HG03432 (cell line): Measurements from ENCODE around the gene RTN4RL1.
A peak's percentile ranks its signal among the peaks of the same experiment; 100 is the strongest.

ENCODE experiments used
- ATAC-seq: cut with Tn5 transposase; IDR thresholded peaks from one replicate; pipeline ENCODE4 v1.9.1; 2021; ENCODE audit warnings: mild to moderate bottlenecking, moderate library complexity; ENCODE audit not compliant: unreplicated experiment

Gene RTN4RL1, protein sequence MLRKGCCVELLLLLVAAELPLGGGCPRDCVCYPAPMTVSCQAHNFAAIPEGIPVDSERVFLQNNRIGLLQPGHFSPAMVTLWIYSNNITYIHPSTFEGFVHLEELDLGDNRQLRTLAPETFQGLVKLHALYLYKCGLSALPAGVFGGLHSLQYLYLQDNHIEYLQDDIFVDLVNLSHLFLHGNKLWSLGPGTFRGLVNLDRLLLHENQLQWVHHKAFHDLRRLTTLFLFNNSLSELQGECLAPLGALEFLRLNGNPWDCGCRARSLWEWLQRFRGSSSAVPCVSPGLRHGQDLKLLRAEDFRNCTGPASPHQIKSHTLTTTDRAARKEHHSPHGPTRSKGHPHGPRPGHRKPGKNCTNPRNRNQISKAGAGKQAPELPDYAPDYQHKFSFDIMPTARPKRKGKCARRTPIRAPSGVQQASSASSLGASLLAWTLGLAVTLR

DNA sequence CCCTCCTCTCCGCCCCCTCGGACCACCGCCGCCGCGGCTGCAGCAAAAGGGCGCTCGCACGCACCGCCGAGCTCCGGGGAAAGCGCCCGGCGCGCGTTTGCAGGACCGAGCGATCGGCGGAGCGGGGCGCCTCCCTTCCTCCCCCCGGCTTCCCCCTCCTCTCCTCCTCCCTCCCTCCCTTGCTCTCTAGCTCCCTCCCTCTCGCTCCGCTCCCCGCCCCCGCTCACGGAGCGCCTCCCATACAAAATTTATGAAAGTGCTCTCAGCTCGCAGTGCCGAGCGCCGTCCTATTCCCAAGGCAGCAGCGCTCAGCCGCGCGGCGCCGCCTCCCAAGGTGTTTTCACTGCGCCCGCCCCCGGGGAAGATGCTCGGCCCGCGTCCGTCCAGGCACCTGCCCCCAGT lies at the start of gene RTN4RL1:
Gene RTN4RL1 (minus strand): TSS at position 115 of the 402 bp plus-strand sequence. CDS start 469 bp downstream, outside the sequence.
- no peak for ATAC-seq

DNA sequence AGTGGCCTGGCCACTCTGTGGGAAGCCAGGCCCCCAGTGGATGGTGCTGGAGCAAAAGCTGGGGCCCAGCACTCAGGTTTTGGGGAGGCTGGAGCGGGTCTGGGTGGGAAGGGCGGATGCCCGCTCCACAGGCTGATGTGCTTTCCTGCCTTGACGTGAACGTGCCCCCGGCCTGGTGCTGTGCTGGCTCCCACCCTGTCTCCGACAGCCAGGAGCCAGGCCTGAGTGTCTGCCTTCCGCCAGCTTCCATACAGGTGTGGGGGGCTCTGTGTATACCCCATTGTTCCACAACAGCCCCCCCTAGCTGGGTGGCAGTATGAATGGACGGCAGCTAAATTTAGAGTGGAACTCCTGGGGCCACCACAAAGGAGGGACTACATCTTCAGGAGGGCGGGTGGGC lies 49.8 kb upstream of the RTN4RL1 start:
- no peak for ATAC-seq

DNA sequence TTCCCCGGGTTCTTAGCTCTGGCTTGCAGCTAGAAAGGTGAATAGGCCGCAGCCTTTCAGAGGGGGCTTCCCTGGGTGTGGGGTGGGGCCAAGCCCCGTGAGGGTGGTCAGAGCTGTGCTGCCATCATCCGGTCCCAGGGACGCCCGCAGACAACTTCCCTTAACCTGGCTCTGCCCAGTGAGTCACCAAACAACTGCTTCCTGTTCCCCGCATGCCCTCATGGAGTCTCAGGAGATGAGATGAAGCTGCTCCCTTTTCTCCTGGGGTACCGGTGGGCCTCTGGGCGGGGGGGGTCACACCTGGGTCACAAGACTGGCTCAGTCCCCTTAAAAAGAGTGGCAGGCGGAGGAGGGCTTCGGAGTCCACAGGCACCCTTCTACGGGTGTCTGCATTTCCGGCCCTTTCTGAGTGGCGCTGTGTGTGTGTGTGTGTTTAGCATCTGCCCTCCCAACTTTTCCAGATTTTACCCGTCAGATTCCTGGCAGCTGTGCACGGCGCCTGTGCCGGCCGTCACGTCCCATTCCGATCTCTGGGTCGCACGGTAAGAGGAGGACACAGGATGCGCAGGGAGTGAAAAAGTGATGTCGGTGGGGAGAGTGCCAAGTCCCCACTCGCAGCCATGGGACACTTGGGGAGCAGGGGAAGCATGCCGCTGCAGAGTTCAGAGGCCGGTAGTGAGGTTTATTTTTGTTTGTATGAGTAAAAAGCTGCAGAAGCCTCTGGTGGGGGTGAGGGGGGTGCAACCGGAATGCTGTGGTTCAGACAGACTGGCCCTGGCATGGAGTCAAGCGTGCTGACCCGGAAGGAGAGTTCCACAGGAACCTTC lies 46.5 kb upstream of the RTN4RL1 start:
- ATAC-seq: no peak

DNA sequence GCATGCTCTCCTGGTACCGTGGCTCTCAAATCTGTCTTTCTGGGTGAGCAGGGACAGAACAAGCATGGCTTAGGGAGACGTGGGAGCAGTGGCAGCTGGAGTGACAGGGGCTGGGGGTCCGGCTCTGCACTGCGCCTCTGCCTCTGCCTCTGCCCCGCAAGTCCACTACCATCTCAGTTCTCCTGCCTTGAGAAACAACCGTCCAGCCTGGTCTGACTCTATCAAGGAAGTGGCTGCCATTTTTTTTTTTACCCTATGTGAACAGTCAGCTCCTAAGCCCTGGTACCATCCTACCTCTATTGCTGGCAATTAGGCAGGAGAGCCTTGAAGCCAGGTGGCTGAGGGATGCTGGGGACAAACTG lies 45.9 kb upstream of the RTN4RL1 start:
- ATAC-seq: no peak

DNA sequence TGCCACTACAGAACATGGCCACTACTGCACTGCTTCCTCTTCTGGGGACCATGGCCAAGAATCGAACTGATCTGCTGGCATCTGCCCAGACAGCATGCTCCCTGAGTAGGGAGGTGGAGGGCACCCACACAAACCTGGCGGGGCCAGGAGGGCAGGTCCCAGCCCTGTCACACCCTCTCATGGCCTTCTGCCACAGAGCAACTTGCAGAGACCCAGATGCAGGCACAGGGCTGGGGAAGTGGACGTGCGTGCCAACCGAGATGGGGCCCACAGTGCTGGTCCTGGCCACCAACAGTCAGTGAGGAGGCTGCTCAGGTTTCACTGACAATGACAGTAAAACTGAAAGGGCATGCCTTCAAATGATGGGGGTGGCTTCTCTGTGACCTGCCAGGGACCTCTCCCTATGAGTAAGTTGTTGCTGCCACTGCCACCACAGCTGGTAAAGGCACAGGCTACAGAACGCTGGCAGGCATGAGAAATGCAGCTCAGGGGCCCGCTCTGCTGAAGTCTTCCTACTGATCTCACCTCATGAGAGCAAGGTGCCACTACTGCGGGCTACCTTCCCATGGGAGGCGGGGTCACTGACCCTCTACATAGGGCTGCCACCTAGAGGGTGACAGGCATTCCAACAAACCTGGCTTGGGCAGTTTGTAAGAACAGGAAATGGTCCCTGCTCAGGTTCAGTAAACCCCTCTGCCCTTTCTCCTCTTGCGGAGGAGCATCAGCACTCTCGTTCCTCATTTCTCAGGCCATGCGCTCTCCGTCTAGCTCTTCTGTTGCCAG lies 45.3 kb upstream of the RTN4RL1 start:
- peak; percentile 82 for ATAC-seq

DNA sequence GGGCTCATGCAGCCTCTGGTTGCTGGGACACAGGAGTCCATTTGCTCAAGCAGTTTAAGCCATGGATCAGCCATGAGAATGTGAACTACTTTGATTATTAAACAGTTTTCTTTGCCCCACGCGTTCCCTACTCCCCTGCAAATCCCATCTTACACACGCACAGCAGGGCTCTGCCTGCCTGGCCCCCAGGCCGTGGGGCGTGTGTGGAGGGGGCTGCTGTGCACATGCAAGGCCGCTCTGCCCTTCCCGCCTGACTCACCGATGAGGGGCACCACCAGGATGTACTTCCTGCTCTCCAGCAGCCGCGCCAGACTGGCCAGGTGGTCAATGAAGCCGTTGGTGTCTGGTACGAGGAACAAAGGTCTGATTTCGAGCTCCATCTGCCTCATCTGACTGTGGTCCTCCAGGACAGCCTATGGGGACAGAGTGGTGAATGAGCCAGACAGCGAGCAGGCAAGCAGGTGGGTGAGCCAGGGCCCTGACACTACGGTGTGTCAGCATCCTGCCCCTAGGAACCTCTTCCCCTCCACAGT lies 43.5 kb upstream of the RTN4RL1 start:
- ATAC-seq: no peak

DNA sequence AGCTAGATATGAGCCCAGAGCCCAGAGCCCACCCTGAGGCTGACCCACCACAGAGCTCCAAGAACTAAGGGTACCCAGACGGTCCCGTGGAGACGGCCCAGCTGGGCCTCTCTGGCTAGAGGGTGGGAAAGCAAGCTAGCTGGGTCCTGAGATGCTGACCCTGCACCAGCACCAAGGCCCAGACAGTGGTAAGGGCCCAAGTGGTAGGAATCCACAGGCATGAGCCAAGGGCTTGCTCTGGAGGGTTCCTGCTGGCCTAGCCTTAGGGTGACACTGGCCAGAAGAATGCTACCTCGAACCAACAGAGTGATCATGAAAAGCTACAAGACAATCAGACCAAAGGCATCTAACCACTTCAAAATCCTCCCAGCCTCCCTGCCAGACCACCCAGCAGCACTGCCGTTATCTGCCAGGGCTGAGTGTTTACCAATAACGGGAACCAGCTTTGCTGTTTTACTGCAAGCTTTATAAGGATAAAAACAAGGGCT lies 42.9 kb upstream of the RTN4RL1 start:
- ATAC-seq: no peak

DNA sequence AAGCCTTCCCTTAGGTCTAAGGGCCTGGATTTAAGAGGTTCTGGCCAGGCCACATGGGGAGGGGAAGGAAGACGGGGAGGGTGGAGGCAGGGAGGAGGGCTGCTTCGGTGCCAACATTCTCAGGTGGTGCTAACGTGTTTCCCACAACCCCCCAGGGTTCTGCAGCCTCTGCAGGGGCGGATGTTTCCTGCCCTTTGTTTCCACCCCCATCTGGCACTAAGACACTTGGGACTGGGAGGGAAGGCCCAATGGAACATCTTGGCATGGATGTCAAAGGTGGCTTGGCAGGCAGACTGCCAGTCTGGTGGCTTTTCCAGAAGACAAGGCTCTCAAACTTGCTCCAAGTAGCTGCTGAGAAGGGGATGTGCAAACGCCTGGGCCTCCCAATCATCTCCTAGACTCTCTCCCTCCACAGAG lies 42.5 kb upstream of the RTN4RL1 start:
- ATAC-seq: no peak

DNA sequence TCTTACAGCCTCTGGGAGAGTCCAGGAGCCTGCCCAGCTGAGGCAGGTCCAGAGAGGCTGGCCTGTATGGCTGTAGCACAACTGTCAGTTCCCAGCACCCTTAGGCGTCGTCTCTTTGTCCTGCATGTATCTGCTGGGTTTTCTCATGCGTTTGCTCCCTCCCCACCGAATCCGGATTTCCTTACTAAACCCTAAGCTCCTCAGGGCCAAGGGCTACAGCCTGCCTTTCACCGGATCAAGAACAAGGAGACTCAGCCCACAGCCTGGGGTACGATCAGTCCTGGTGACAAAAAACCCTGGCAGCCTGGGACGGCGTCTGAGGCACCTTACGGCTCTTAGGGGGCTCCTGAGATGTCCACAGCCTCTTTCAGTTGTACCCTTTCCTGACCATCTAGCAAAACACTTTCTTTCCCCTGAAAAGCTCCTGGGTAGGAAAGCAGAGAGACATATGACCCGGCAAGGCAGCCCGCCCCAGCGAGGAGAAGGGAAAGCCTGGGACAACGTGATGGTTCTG lies 42.0 kb upstream of the RTN4RL1 start:
- ATAC-seq: no peak

DNA sequence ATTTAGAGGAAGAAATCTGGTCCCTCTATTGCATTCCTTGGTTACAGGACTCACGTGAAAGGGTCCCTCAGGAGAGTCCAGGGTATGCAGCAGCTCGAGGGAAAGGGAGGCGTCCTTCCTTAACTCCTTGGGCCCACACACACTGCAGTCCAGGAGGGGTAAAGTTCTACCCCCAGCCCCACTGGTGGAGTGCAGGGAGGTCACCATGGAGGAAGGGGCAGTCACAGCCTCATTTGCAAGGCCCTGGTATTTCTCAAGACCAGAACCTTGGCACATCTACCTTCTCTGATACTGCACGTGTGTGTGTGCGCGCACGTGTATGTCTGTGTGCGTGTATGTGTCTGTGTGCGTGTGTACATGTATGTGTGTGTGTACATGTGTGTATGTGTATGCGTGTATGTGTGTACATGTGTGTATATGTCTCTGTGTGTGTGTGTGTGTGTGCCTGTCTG lies 40.8 kb upstream of the RTN4RL1 start:
- no peak for ATAC-seq

DNA sequence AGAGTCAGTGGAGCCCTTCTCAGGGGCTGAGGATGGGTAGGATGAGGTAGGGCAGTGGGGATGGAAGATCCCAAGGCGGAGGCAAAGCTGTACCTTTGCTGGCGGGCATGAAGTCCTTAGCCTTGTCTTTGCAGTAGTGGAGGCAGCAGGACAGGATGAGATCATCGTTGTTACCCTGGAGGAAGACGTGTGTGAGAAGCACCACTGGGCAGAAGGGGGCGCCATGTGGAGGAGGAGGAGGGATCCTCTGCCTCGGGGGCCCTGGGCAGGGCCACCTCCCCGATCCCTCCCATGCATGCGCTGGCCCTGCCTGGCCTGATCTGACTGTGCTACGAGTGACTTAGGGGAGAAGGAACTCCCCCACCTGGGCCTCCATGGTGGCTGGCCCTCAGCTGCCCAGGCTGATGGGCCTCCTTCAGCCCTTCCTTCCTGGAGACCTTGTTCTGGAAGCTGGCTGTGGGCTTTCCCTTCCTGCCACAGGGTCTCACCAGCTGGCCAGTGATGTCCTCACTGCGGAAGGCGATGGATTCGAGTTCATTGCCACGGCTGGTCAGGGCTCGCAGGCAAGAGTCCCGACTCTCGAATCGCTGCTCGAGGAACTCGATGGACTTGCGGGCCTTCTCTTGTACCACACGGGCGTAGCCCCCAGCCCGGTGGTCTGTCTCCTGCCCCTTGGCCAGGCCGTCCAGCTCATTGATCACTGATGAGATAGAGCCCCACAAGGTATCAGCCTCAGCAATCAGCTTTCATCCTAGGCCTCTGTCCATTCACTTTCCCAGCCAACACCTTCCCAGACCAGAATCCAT lies 40.0 kb upstream of the RTN4RL1 start:
- no peak for ATAC-seq

DNA sequence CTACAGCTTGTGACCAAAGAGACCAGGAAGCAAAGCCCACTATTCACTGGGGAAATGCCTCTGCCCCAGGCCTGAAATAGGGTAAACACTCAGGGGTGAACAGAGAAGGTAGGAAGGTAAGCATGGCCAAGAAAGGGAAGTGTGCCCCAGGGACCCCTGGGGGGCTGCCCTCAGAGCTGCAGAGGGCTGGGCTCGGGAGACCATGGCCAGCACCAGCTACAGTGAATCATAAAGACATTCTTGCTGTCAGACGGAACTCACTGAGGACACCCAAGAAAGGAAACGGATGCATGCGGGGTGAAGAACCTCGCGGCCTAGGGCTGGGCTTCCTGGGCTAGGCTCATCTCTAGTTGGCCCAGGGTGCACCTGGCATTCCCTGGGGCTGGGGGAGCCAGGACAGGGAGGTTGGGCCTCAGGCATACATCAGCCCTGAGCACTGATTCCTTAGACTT lies 39.4 kb upstream of the RTN4RL1 start:
- no peak for ATAC-seq

DNA sequence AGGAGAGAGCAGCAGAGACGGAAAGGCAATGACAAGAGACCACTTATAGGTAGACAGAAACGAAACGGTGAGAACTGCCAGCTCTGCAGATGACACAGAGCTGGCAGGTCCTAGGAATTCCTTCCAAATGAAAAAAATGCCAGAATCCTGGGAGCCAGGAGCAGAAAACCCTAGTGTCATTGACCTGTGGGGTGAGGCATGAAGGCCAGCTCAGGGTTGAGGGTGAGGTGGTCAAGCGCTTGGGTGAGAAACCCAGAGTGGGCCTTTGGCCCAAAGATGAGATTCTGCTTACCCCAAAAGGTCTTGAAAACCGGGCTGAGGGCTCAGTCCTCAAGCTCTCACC lies 39.0 kb upstream of the RTN4RL1 start:
- no peak for ATAC-seq

DNA sequence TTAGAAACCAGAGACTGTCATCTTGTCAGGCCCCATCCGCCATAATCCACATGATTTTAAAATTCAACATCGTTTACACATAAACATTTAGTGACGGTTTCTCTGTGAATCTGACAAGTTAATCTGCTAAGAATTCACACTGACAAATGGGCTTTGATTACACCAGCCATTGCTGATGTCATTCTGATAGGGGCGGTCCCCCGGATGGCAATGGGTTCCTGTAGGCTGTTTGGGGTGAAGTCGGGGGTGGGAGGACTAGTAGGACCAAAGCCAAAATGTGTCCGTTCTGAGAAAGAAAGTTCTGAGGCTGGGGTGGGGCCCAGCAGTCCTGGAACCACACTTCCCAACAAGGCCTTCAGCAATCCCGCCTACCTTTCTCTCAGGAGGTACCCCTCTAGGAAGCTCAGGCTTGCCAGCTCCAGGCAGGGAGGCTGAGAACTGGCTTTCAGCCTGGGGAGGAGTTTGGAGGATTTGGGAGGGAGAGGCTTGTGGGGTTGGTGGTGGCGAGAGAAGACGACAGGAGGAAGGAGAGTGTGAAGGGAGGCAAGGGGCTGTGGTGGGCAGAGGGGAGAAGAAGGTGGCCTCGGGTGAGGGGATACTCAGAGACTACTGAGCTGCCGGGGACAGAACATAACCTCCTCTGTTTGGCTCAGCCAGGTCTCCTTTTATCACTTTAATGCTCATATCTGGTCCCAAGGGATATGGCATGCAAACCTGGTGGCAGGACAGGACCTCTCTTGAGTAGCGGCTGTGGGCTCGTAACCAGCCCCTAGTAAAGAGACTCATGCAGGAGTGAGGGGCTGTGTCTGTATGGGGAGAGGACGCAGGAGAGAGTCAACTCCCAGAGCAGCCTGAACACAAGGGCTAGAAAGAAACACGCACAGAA lies 38.4 kb upstream of the RTN4RL1 start:
- ATAC-seq: no peak

DNA sequence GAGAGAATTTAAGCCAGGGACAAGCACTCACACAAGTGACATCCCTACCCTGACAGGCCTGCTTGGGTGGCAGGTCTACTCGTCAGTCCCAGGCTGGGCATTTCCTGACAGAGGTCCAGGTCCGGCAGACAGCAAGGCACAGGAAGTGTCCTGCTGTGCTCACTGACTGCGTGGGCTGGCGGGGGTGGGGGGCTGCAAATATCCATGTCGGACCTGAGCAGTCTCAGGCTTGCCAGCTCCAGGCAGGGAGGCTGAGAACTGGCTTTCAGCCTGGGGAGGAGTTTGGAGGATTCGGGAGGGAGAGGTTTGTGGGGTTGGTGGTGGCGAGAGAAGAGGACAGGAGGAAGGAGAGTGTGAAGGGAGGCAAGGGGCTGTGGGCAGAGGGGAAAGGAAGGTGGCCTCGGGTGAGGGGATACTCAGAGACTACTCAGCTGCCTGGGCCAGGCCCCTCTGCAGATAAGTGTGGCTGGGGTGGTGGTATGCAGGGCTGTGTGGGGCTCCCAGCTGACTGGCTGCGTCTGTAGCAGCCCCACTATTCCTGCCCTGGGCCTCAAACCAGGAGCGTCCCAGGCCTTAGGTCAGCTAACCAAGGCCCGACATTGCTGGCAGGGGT lies 37.5 kb upstream of the RTN4RL1 start:
- no peak for ATAC-seq

DNA sequence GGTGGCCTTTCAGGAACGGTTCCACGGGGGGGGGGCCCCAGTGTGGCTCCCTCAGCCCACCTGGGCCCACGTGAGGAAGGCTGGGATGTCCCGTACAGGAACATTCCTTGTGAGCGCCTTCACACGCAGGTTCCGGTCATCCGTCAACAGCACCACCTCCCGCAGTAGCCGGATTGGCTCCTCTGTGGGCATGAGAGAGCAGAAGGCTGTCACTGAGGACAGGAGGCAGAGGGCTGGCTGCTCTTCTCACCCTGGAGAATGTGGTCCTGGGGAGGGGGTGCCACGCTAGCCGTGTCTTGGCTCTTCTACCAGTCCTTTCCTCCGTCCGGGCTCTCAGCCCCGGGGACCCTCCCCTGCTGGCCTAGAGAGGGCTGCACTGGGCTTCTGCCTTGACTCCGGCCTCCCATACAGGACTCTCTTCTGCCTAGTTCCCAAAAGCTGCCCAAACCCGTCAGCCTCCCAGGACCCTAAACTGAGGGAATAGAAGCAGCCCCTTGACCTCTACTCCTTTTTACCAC lies 36.4 kb upstream of the RTN4RL1 start:
- no peak for ATAC-seq

DNA sequence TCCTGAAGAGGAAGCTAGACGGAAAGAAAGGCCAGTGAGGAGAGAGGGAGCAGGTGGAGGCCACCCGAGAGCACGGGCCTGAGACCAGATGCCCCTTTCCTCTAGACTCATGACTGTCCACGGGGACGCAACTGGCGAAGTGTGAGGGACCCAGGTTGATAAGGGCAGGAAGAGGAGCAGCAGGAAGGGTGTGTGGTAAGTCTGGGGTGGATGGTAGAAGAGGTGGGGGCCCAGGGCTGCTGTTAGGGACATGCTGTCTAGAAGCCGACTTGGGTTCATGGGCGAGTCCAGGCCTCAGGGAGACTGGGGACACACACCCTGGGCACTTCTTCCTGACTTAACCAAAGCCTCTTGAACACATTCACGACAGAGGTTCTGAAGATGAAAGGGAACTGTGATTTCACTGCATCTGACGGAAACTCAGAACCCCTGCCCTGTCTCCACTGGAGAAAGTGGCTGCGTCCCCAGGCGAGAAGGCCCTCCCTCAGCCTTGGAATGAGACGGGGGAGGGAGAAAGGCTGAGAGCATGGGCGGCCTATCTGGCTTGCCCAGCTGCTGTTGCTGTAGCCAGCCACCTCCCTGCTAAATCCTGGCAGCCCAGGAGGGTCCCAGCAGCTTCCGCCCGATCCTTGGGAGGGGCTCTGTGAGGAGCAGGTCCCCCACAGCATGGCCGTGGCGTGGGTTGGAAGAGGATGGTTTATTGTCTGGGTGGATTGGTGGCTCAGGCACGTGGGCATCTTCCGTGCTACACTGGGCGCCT lies 35.7 kb upstream of the RTN4RL1 start:
- ATAC-seq: no peak

DNA sequence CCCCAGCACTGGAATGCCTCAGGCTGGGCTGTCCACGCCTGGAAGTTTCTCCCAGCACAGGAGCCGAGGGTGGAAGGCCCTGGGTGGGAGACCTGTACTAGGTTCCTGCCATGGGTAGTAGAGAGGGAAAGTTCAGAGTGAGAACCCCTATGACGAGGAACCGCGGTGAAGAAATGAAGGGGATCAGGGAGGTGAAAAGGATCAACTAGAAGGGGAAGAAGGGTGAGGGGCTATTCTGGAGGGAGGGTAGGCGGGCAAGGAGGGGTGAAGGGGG lies 35.2 kb upstream of the RTN4RL1 start:
- no peak for ATAC-seq
